HepG2 (cell line): ENCODE data around the gene HYOU1. TPM values are rescaled to one million over a fixed set of nuclear protein-coding genes. Genes with fewer than 3 reads are reported as not detected.

Source experiments
- ATAC-seq: fragments of 200-7000 bp; cut with Tn5 transposase; 3 replicates; pipeline ENCODE4 v1.9.1; 2020; ENCODE audit warnings: mild to moderate bottlenecking, moderate library complexity
- BruUV-seq: library from RNA; stranded (reverse); fragments of 400-500 nt; replicated peaks from 2 replicates; lab custom pipeline; 2021; lab: Mats Ljungman, UMichigan
- CTCF ChIA-PET: fragments of 300-600 bp; formaldehyde crosslinking; extraction: SDS; loops from one replicate; lab custom pipeline; 2021; ENCODE audit warnings: low total read pairs, inconsistent platforms, low intra/inter-chr PET ratio; lab: Yijun Ruan, JAX
- POLR2A ChIA-PET: fragments of 350-600 bp; sonication (Branson Sonifier 250); formaldehyde crosslinking; loops from one replicate; lab custom pipeline; 2020; ENCODE audit warnings: antibody characterized with exemption, inconsistent platforms; lab: Yijun Ruan, JAX
- DNase-seq: peaks from one replicate; pipeline ENCODE4 v3.0.0-alpha.2; 2015; ENCODE audit warnings: low spot score
- FAIRE-seq: peaks from 3 replicates; lab custom pipeline; 2011; peaks lifted over from hg19 to GRCh38; lab: Jason Lieb, UNC
- H2AFZ ChIP-seq: one replicate; pipeline ENCODE4 v1.6.1; 2011; ENCODE audit warnings: low read length, inconsistent platforms
- H3K27ac ChIP-seq: fragments of 300-600 bp; 3 replicates; pipeline ENCODE4 v1.8.0; 2011; ENCODE audit warnings: mixed run types, mild to moderate bottlenecking, mixed read lengths, low read length, inconsistent platforms; ENCODE audit not compliant: insufficient read depth; ENCODE audit errors: extremely low read length
- H3K27me3 ChIP-seq, 2 experiments: fragments of 200-600 bp in 1 of 2; 2 replicates in 1 of 2; 3 replicates in 1 of 2; pipeline versions ENCODE4 v1.6.0 to v1.8.0; 2011; ENCODE audit warnings: low read length in 2 of 2, mild to moderate bottlenecking in 2 of 2, moderate library complexity in 2 of 2, inconsistent platforms in 1 of 2; ENCODE audit not compliant: insufficient read depth in 2 of 2, control insufficient read depth in 1 of 2
- H3K36me3 ChIP-seq, 2 experiments: fragments of 200-600 bp in 1 of 2; replicated peaks in 1 of 2; 2 replicates in 1 of 2; 3 replicates in 1 of 2; pipeline versions ENCODE4 v1.5.1 to v1.8.0; 2011; ENCODE audit warnings: low read length in 2 of 2, inconsistent platforms in 1 of 2; ENCODE audit not compliant: insufficient read depth in 2 of 2, control insufficient read depth in 1 of 2
- H3K4me1 ChIP-seq: 2 replicates; pipeline ENCODE4 v1.5.1; 2012; ENCODE audit warnings: low read length, inconsistent platforms; ENCODE audit not compliant: insufficient read depth
- H3K4me2 ChIP-seq: 2 replicates; pipeline ENCODE4 v1.6.0; 2011; ENCODE audit warnings: low read depth, low read length, inconsistent platforms
- H3K4me3 ChIP-seq, 3 experiments: fragments of 200-600 bp in 1 of 3; sonication (generic), shearing (Covaris generic) in 1 of 3; replicated peaks in 1 of 3; 2 replicates each; pipeline ENCODE4 v1.5.1; 2011 to 2016; ENCODE audit warnings: low read length in 3 of 3, inconsistent platforms in 2 of 3, low read depth in 2 of 3, mild to moderate bottlenecking in 2 of 3, control low read depth in 1 of 3, mixed read lengths in 1 of 3; ENCODE audit not compliant: insufficient read depth in 1 of 3
- H3K79me2 ChIP-seq: one replicate; pipeline ENCODE4 v1.6.1; 2011; ENCODE audit warnings: low read length, inconsistent platforms; ENCODE audit not compliant: insufficient read depth
- H3K9ac ChIP-seq: 2 replicates; pipeline ENCODE4 v1.6.0; 2011; ENCODE audit warnings: mild to moderate bottlenecking, low read depth, low read length, inconsistent platforms; ENCODE audit not compliant: insufficient read depth
- H3K9me3 ChIP-seq: 2 replicates; pipeline ENCODE4 v1.5.1; 2012; ENCODE audit warnings: mild to moderate bottlenecking, low read length
- H4K20me1 ChIP-seq: 2 replicates; pipeline ENCODE4 v1.6.0; 2011; ENCODE audit warnings: inconsistent platforms, mild to moderate bottlenecking, low read length, moderate library complexity; ENCODE audit not compliant: insufficient read depth
- NR2C2 ChIP-seq: sonication (generic); formaldehyde crosslinking; IDR thresholded peaks from 2 replicates; pipeline ENCODE4 v1.4.0; 2020; ENCODE audit warnings: missing genetic modification reagents, mild to moderate bottlenecking, moderate library complexity, borderline replicate concordance
- ZKSCAN5 ChIP-seq: sonication (generic); formaldehyde crosslinking; IDR thresholded peaks from 2 replicates; pipeline ENCODE4 v1.5.1; 2020; ENCODE audit warnings: mild to moderate bottlenecking, missing genetic modification reagents
- ZNF260 ChIP-seq: sonication (generic); formaldehyde crosslinking; IDR thresholded peaks from 2 replicates; pipeline ENCODE4 v1.4.0; 2020; ENCODE audit warnings: missing genetic modification reagents, low read depth, mild to moderate bottlenecking, borderline replicate concordance
- ZNF30 ChIP-seq: sonication (generic); formaldehyde crosslinking; IDR thresholded peaks from 2 replicates; pipeline ENCODE4 v1.5.0; 2020; ENCODE audit warnings: mild to moderate bottlenecking, missing genetic modification reagents
- ZNF589 ChIP-seq: sonication (generic); formaldehyde crosslinking; conservative IDR thresholded peaks from 2 replicates; pipeline ENCODE4 v1.8.0; 2022; ENCODE audit warnings: mild to moderate bottlenecking, moderate library complexity, missing genetic modification reagents
- ZUFSP ChIP-seq: sonication (generic); formaldehyde crosslinking; IDR thresholded peaks from 2 replicates; pipeline ENCODE4 v1.9.0; 2021; ENCODE audit warnings: missing genetic modification reagents, mild to moderate bottlenecking, borderline replicate concordance
- WGBS: methylation state at CpG from one replicate; pipeline ENCODE4 v1.1.6; 2017; ENCODE audit warnings: low lambda C conversion rate; 5-methylcytosine and 5-hydroxymethylcytosine counted together
- in situ Hi-C: cut with HindIII; loops from 2 replicates; pipeline ENCODE4 v1.10.0; 2017; ENCODE audit warnings: low pct_unique_long_range_greater_than_20kb; ENCODE audit not compliant: extremely low pct_ligation_motif_present
- intact Hi-C: fragments of 100-400 bp; cut with micrococcal nuclease; formaldehyde crosslinking; loops from one replicate; pipeline ENCODE4 v1.10.0; 2022; ENCODE audit not compliant: unreplicated experiment
- polyA plus RNA-seq, 8 experiments: library from polyadenylated mRNA; depleted of rRNA in 3 of 8; stranded (reverse) in 7 of 8; unstranded in 1 of 8; fragments of >200 nt; fragmentation: Illumina TruSeq in 4 of 8; extraction: Trizol in 4 of 8; gene quantifications; 2 replicates each; pipeline versions ENCODE4 v1.2.1 to v1.2.3, GENCODE V29; 2011 to 2016; ENCODE audit warnings: low read depth in 4 of 8, missing spikeins in 1 of 8, mixed read lengths in 1 of 8; ENCODE audit not compliant: insufficient read depth in 1 of 8
- total RNA-seq, 5 experiments: library from RNA; depleted of rRNA; stranded (reverse); fragments of >200 nt; fragmentation: Illumina TruSeq; extraction: Trizol; gene quantifications; 2 replicates each; pipeline ENCODE4 v1.2.3, GENCODE V29; 2016; ENCODE audit warnings: low read depth in 1 of 5
- TF ChIP-seq, protein P1 (sequence below): sonication (generic); formaldehyde crosslinking; IDR thresholded peaks from 2 replicates; pipeline ENCODE4 v1.9.0; 2021; ENCODE audit warnings: missing genetic modification reagents, borderline replicate concordance

Gene HYOU1
- total and polyA plus RNA-seq, 2 of the 13 experiments (the other 11 are each of a cell fraction or from before 2014, with no cell fraction given): 127 to 155 TPM

DNA sequence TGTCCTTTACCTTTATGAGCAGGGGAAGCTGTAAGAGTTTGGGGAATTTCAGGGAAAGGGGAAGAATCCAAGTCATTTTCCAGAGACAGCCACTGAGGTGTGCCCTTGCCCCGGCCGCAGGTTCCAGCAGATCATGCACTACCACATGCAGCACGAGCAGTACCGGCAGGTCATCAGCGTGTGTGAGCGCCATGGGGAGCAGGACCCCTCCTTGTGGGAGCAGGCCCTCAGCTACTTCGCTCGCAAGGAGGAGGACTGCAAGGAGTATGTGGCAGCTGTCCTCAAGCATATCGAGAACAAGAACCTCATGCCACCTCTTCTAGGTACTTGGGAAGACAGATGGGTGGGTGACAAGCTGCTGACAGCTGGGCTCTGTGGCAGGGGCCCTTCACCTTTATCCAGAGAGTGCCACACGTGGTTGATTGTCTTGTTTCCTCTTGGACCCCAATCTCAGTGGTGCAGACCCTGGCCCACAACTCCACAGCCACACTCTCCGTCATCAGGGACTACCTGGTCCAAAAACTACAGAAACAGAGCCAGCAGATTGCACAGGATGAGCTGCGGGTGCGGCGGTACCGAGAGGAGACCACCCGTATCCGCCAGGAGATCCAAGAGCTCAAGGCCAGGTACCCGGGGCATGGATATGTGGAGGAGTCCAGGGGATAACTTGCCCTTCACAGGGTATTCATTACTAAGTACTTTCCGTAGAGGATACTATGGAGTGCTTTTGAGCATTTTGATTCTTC, 21.8 kb upstream of the HYOU1 start (continued):
- TF ChIP-seq, protein P1, sequence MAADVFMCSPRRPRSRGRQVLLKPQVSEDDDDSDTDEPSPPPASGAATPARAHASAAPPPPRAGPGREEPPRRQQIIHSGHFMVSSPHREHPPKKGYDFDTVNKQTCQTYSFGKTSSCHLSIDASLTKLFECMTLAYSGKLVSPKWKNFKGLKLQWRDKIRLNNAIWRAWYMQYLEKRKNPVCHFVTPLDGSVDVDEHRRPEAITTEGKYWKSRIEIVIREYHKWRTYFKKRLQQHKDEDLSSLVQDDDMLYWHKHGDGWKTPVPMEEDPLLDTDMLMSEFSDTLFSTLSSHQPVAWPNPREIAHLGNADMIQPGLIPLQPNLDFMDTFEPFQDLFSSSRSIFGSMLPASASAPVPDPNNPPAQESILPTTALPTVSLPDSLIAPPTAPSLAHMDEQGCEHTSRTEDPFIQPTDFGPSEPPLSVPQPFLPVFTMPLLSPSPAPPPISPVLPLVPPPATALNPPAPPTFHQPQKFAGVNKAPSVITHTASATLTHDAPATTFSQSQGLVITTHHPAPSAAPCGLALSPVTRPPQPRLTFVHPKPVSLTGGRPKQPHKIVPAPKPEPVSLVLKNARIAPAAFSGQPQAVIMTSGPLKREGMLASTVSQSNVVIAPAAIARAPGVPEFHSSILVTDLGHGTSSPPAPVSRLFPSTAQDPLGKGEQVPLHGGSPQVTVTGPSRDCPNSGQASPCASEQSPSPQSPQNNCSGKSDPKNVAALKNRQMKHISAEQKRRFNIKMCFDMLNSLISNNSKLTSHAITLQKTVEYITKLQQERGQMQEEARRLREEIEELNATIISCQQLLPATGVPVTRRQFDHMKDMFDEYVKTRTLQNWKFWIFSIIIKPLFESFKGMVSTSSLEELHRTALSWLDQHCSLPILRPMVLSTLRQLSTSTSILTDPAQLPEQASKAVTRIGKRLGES (CRISPR knock-in tag): no peak

GRCh38 chr11:119077839-119078238, 20.8 kb upstream of the HYOU1 start:
- Histone ChIP-seq H4K20me1 (no peaks in the 10 kb centered on the region), H3K4me1 (no peaks in the 10 kb centered on the region), H3K27ac (no peak overlapping the region), H3K27me3 (no peaks in the 10 kb centered on the region), H3K9ac (no peak overlapping the region), H3K4me2 (no peak overlapping the region), H2AFZ (no peak overlapping the region), H3K9me3 (no peaks in the 10 kb centered on the region), H3K79me2 (no peaks in the 10 kb centered on the region), H3K4me3 (no peak overlapping the region), H3K36me3 (peaks cover 29 to 67% of the 10 kb centered on the region in 2 experiments)
- CTCF ChIA-PET: no interaction called here
- DNase-seq: no peak
- BruUV-seq: no TSS peak
- intact Hi-C loops: no loop called here
- POLR2A ChIA-PET: interaction anchor here (1.3 to 2.4 kb wide), 2 partner anchors 10 to 17 kb away, joined by 3 to 9 read pairs; partner anchors contain the start of gene VPS11
- TF ChIP-seq ZUFSP (CRISPR knock-in tag): no peak
- TF ChIP-seq NR2C2 (CRISPR knock-in tag): no peak
- no peak for TF ChIP-seq ZNF260 (CRISPR knock-in tag)
- no peak for TF ChIP-seq ZKSCAN5 (CRISPR knock-in tag)
- TF ChIP-seq ZNF30 (CRISPR knock-in tag): no peak
- no peak for TF ChIP-seq ZNF589
- in situ Hi-C loops: no loop called here
- 96% methylated on average over 11 of the region's 11 CpGs for WGBS
- ATAC-seq: no peak
- FAIRE-seq: no peak
